Measurements from ENCODE around the gene MSRB1.

DNA sequence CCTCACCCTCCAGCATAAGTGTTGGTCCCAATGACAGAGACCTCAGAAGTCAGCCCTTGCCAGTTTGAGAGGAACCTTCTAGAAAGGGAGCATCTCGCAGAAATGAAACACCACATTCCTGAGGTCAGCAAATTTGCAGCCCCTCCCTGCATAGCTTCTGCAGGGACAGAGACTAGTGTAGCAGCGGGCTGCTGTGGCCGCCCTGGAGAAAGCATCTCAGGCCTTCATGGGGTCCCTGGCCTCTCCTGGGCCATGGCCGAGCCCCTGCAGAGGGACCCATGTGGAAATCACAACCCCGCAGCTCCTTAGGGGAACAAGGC is 36.2 kb downstream of the MSRB1 start:
- TF ChIP-seq, protein P1, sequence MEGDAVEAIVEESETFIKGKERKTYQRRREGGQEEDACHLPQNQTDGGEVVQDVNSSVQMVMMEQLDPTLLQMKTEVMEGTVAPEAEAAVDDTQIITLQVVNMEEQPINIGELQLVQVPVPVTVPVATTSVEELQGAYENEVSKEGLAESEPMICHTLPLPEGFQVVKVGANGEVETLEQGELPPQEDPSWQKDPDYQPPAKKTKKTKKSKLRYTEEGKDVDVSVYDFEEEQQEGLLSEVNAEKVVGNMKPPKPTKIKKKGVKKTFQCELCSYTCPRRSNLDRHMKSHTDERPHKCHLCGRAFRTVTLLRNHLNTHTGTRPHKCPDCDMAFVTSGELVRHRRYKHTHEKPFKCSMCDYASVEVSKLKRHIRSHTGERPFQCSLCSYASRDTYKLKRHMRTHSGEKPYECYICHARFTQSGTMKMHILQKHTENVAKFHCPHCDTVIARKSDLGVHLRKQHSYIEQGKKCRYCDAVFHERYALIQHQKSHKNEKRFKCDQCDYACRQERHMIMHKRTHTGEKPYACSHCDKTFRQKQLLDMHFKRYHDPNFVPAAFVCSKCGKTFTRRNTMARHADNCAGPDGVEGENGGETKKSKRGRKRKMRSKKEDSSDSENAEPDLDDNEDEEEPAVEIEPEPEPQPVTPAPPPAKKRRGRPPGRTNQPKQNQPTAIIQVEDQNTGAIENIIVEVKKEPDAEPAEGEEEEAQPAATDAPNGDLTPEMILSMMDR (IDR thresholded peaks at IDR 0.05; ENCODE audit: extremely low read depth in 1 of 2, insufficient read depth in 1 of 2, low read depth in 1 of 2, low read length in 2 of 2), result no peak
- TF ChIP-seq FOS (IDR thresholded peaks at IDR 0.05; ENCODE audit: borderline replicate concordance, insufficient read depth, low read length) (no peak), EZH2 (IDR thresholded peaks at IDR 0.05; ENCODE audit: borderline replicate concordance, low read depth, low read length, severe bottlenecking) (no peak), POLR2A (IDR thresholded peaks at IDR 0.05; ENCODE audit: low read depth, low read length) (no peak), JUN (IDR thresholded peaks at IDR 0.05; ENCODE audit: borderline replicate concordance, insufficient read depth, insufficient read length, low read depth) (no peak), POLR2AphosphoS5 (IDR thresholded peaks at IDR 0.05; ENCODE audit: insufficient read depth, low read depth, low read length) (no peak), MYC (IDR thresholded peaks at IDR 0.05; ENCODE audit: low read depth, low read length) (no peak)
- TF ChIP-seq, protein P2, sequence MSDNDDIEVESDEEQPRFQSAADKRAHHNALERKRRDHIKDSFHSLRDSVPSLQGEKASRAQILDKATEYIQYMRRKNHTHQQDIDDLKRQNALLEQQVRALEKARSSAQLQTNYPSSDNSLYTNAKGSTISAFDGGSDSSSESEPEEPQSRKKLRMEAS (IDR thresholded peaks at IDR 0.05; ENCODE audit: insufficient read depth, insufficient read length), result no peak

All from endothelial cell of umbilical vein (primary cell).